HFF-Myc (cell line): Measurements from ENCODE around the gene ZIC1.
A peak's percentile ranks its signal among the peaks of the same experiment; 100 is the strongest.

Source experiments
- DNase-seq: peaks from one replicate; pipeline ENCODE4 v3.0.0-alpha.2; 2011; ENCODE audit warnings: low read depth; ENCODE audit errors: extremely low read depth
- H3K4me3 ChIP-seq: replicated peaks from 2 replicates; pipeline ENCODE4 v1.5.1; 2011; ENCODE audit warnings: low read depth, mild to moderate bottlenecking, control low read depth, low read length
- TF ChIP-seq, protein P1 (sequence below): IDR thresholded peaks from 2 replicates; pipeline ENCODE4 v1.5.1; 2012; ENCODE audit warnings: mild to moderate bottlenecking, low read depth, low read length, control low read depth; ENCODE audit errors: missing control alignments

The ZIC1 gene

DNA sequence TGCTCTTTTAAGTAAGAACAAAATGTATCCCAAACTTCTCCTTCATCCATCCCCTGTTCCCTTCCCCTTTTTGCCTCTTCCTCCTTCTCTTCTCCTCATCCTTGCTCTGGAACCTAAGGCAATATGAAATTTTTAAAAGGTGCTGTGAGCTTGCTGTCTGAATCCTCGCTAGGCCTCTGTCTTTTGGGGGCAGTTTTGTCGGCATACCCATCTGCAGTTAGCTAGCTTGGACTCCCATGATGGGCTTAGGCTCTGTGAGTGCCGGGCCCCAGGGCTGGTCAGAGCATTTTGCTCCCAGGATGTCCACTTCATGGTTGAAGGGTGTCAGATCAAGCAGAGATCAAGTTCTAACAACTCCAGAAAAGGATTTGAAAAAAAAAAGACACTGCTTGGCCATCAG is 18.6 kb downstream of the ZIC1 start:
- no peak overlapping the region for H3K4me3 ChIP-seq
- TF ChIP-seq, protein P1, sequence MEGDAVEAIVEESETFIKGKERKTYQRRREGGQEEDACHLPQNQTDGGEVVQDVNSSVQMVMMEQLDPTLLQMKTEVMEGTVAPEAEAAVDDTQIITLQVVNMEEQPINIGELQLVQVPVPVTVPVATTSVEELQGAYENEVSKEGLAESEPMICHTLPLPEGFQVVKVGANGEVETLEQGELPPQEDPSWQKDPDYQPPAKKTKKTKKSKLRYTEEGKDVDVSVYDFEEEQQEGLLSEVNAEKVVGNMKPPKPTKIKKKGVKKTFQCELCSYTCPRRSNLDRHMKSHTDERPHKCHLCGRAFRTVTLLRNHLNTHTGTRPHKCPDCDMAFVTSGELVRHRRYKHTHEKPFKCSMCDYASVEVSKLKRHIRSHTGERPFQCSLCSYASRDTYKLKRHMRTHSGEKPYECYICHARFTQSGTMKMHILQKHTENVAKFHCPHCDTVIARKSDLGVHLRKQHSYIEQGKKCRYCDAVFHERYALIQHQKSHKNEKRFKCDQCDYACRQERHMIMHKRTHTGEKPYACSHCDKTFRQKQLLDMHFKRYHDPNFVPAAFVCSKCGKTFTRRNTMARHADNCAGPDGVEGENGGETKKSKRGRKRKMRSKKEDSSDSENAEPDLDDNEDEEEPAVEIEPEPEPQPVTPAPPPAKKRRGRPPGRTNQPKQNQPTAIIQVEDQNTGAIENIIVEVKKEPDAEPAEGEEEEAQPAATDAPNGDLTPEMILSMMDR, result no peak
- DNase-seq, result no peak

GRCh38 chr3:147428326-147428725 is 19.2 kb downstream of the ZIC1 start:
- TF ChIP-seq, protein P1, result no peak
- DNase-seq, result no peak
- H3K4me3 ChIP-seq, result no peak overlapping the region

DNA sequence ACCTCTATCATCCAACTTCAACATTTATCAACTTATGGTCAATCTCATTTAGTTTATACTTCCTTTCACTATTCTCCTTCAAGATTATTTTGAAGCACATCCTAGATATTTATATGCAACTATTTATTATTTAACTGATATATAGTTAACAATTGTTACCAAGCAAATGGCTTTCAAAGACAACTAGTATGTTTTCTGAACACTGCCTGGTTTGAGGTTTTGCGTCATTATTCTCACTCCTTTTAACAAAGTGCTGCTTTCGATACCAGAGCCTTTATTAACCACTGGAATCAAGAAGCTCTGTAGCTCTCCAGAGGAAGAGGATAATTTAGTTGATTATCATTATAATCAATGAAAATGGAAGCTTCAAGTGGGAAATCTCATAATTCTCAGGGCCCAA is 19.6 kb downstream of the ZIC1 start:
- no peak for DNase-seq
- no peak overlapping the region for H3K4me3 ChIP-seq
- TF ChIP-seq, protein P1, result no peak

DNA sequence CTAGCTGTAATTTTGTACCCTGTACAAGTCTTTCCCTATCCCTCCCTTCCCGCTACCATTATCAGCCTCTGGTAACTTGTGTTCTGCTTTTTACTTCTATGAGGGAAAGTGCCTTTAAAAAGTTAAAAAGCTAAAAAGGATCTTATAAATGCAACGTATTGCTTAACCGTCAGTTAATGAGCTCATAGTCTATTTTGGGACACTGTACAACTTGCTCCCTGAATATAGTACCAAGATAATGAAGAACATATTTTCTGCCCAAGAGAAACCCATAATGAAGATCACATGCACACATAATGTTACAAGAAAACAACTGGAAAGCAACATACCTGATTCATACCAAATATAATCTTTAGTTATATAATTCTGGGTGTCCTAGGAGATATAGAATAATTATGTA is 22.6 kb downstream of the ZIC1 start:
- DNase-seq, result peak; percentile 35
- TF ChIP-seq, protein P1, result no peak
- H3K4me3 ChIP-seq, result no peak overlapping the region

DNA sequence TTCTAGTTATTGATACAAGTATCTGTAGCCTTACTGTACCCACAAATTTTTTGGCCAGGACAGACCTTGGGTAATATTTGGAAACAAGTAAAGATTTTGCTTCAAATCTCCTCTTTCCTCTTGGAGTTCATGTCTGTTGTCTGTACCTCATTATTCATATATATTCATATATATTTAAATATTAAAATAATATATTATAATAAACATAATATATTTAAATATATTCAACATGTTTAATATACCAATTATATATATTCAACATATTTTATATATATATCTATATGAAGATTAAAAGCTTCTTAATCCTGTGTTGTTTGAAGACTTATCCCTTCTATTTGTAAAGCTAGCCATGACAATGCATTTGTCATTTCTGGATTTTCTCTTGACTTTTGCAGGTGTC is 38.1 kb downstream of the ZIC1 start:
- no peak overlapping the region for H3K4me3 ChIP-seq
- DNase-seq, result no peak
- TF ChIP-seq, protein P1, result no peak

DNA sequence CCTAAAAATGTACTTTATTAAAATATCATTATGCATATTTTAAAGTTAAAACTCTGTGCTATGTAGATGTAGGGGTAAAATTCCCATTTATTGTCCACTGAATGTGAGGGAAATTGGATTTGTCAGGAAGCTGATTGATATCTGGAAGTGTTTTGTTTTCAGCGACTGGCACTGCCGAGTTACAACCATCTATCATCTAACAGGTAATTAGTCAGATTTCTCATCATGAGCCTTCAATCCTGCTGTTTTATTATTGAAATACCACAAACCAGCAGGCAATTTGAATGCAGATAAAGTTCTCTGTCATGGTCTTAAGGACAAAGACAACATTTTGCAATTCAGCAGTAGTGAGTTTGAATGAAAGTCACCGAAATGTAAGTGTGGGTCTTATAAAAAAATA is 40.5 kb downstream of the ZIC1 start:
- no peak for DNase-seq
- H3K4me3 ChIP-seq, result no peak overlapping the region
- TF ChIP-seq, protein P1, result no peak

DNA sequence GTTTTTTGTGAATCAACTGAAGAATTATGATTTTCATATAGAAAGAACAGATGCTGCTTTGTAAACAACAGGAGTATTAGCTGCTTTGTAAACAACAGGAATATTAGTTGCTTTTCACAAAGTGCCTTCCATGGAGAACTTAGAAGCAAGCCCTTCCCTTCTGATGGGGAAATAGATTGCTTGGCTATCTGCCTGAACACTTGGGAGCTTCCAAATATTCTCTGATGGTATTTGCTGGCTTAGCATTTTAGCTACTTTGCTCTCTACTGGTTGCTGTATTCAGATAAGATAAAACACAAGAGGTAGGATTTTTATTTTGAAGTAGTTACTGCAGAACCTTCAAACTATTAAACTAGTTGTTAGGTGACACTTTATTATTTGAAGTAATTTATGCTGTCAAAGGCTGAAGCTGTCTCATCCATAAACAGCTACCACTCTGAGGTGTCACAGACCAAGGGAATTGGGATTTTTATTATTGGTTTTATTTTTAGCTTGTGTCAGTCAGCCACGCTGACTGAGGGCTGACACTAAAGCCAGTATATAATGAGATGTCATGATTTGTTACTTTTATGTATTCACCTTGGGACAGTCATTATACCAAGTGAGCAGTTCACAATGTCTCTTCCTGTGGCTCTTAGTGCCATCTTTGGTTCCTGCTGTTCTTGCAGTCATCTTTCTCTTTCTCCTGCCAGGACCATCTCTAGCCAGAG is 50.0 kb downstream of the ZIC1 start:
- H3K4me3 ChIP-seq, result no peak overlapping the region
- DNase-seq, result no peak
- TF ChIP-seq, protein P1, result no peak
